ENCODE measurements around the gene CSMD2.
"Not testable (repeated sequence)": the region's sequence is repeated elsewhere in the genome, so short reads cannot be mapped to it uniquely, and the experiment has no call there.

CSMD2 gene

GRCh38 chr1:34108711-34109110, 56.3 kb downstream of the CSMD2 start:
- DNase-seq (ENCODE audit: low spot score in 2 of 2): no peak
- Mint-ChIP-seq H3K4me1 (no peaks in the 10 kb centered on the region), H3K9me3 (no peaks in the 10 kb centered on the region), H3K4me3 (no peak overlapping the region), H3K36me3 (no peaks in the 10 kb centered on the region), H3K27ac (no peak overlapping the region), H3K27me3 (peaks cover 5% of the 10 kb centered on the region)
- ATAC-seq (ENCODE audit: low read depth): no peak

DNA sequence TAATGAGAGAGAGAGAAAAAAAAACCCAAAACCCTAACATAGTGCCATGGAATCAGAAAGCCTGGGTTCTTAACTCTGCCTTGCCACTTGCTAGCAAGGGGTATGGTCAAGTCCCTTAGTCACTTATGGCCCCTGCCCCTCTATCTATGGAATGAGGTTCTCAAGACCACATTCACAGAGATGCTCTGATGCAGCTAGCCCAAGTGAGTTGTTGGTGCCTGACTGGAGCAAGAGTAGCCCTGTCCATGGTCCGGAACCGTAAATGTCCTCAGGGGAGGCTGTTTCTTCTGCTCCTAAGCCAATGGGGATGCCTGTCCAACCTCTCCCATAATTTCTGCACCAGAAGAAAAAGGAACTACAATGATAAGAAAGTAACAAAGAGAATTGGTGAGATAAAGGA, 56.8 kb downstream of the CSMD2 start:
- no peak overlapping the region for H3K4me3 Mint-ChIP-seq
- ATAC-seq (ENCODE audit: low read depth) (no peak), DNase-seq (ENCODE audit: low spot score in 2 of 2) (no peak)
- no peaks in the 10 kb centered on the region for H3K9me3 Mint-ChIP-seq
- no peaks in the 10 kb centered on the region for H3K36me3 Mint-ChIP-seq
- H3K27me3 Mint-ChIP-seq: peaks cover 5% of the 10 kb centered on the region
- no peak overlapping the region for H3K27ac Mint-ChIP-seq
- no peaks in the 10 kb centered on the region for H3K4me1 Mint-ChIP-seq

DNA sequence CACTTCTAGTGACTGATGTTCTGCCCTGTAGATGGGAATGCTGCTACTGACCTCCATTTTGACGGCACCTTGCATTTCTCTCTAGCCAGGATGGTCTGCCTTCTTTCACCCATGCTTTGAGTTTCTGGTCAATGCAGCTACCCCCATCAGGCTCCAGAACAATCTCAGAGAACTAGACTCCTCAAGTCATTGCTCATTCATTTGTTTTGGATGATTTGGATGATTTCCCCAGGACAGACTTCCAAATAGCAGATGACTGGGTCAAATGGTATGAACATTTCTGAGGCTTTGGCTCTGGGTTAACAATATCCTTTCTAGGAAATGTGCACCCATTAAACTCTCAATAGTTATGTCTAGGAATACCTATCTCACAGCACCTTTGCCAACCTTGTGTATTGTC, 63.9 kb downstream of the CSMD2 start:
- no peaks in the 10 kb centered on the region for H3K9me3 Mint-ChIP-seq

DNA sequence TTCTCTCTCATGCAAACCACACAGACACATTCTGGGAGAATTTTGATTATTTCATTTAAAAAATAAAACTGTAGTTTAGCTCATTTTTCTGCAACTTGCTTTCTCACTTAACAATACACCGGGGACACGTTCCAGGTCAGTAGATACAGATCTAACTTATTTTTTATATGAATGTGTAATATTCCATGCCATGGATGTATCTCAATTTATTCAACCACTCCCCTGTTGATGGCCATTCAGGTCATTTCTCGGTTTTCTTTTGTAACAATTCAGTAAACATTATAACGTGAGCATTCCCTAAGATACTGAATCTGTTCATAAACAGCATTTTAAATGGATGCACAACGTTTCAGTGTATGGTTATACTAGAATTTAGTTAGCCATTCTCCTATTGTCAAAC, 64.7 kb downstream of the CSMD2 start:
- H3K4me3 Mint-ChIP-seq: no peak overlapping the region
- peaks cover 3% of the 10 kb centered on the region for H3K27me3 Mint-ChIP-seq
- no peaks in the 10 kb centered on the region for H3K4me1 Mint-ChIP-seq
- DNase-seq (ENCODE audit: low spot score in 2 of 2) (no peak), ATAC-seq (ENCODE audit: low read depth) (no peak)
- no peaks in the 10 kb centered on the region for H3K9me3 Mint-ChIP-seq
- no peak overlapping the region for H3K27ac Mint-ChIP-seq
- no peaks in the 10 kb centered on the region for H3K36me3 Mint-ChIP-seq

More for the DNA sequence above, 63.9 kb downstream of the CSMD2 start:
- Mint-ChIP-seq H3K27me3 (peaks cover 3% of the 10 kb centered on the region), H3K36me3 (no peaks in the 10 kb centered on the region), H3K27ac (no peak overlapping the region), H3K4me3 (no peak overlapping the region), H3K4me1 (no peaks in the 10 kb centered on the region)
- no peak for DNase-seq (ENCODE audit: low spot score in 2 of 2)
- ATAC-seq (ENCODE audit: low read depth): no peak

DNA sequence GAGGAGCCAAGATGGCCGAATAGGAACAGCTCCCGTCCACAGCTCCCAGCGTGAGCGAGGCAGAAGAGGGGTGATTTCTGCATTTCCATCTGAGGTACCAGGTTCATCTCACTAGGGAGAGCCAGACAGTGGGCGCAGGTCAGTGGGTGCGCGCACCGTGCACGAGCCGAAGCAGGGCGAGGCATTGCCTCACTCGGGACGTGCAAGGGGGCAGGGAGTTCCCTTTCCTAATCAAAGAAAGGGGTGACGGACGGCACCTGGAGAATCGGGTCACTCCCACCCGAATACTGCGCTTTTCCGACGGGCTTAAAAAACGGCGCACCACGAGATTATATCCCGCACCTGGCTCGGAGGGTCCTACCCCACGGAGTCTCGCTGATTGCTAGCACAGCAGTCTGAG, 72.6 kb downstream of the CSMD2 start:
- H3K27ac Mint-ChIP-seq; H3K36me3 Mint-ChIP-seq; H3K4me3 Mint-ChIP-seq; ATAC-seq (ENCODE audit: low read depth); DNase-seq (ENCODE audit: low spot score in 2 of 2); H3K4me1 Mint-ChIP-seq: not testable (repeated sequence)
- H3K9me3 Mint-ChIP-seq: peaks cover 11% of the 10 kb centered on the region
- peaks cover 12% of the 10 kb centered on the region for H3K27me3 Mint-ChIP-seq

GRCh38 chr1:34089731-34090130, 75.3 kb downstream of the CSMD2 start:
- Mint-ChIP-seq H3K36me3 (no peaks in the 10 kb centered on the region), H3K9me3 (peaks cover 11% of the 10 kb centered on the region), H3K27me3 (peaks cover 12% of the 10 kb centered on the region), H3K27ac (no peak overlapping the region), H3K4me1 (no peaks in the 10 kb centered on the region), H3K4me3 (no peak overlapping the region)
- ATAC-seq (ENCODE audit: low read depth): no peak
- DNase-seq (ENCODE audit: low spot score in 2 of 2): no peak

DNA sequence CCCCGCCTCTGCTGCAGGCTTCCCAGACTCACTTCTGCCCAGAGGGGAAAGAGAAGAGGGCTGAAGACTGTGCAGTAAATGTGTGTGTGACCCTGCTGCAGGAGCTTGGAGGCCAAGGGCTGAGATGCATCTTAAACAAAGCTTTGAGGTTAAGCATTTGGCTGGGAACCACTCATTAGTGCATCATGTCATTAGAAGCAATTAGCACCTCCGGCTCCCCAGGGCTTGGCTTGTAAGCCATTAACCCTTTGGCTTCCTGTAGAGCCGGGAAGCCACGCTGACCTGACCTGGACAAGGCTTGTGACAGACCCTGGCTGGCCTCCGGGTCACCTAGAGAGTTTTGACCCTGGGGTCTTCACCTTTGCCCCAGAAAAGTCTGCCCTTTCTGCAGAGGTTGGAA, 77.0 kb downstream of the CSMD2 start:
- DNase-seq (ENCODE audit: low spot score in 2 of 2) (no peak), ATAC-seq (ENCODE audit: low read depth) (no peak)
- H3K36me3 Mint-ChIP-seq: no peaks in the 10 kb centered on the region
- peaks cover 12% of the 10 kb centered on the region for H3K27me3 Mint-ChIP-seq
- no peaks in the 10 kb centered on the region for H3K4me1 Mint-ChIP-seq
- H3K4me3 Mint-ChIP-seq: no peak overlapping the region
- H3K9me3 Mint-ChIP-seq: peaks cover 11% of the 10 kb centered on the region
- no peak overlapping the region for H3K27ac Mint-ChIP-seq

GRCh38 chr1:34086561-34086960, 78.5 kb downstream of the CSMD2 start:
- ATAC-seq (ENCODE audit: low read depth) (no peak), DNase-seq (ENCODE audit: low spot score in 2 of 2) (no peak)
- H3K4me1 Mint-ChIP-seq: no peaks in the 10 kb centered on the region
- H3K36me3 Mint-ChIP-seq: no peaks in the 10 kb centered on the region
- no peak overlapping the region for H3K4me3 Mint-ChIP-seq
- peaks cover 11% of the 10 kb centered on the region for H3K27me3 Mint-ChIP-seq
- H3K9me3 Mint-ChIP-seq: peaks cover 7% of the 10 kb centered on the region
- no peak overlapping the region for H3K27ac Mint-ChIP-seq

- Mint-ChIP-seq H3K4me1 (no peaks in the 10 kb centered on the region), H3K9me3 (peaks cover 4% of the 10 kb centered on the region), H3K27me3 (no peaks in the 10 kb centered on the region), H3K27ac (no peak overlapping the region), H3K36me3 (no peaks in the 10 kb centered on the region), H3K4me3 (no peak overlapping the region)
- ATAC-seq (ENCODE audit: low read depth): no peak
- DNase-seq (ENCODE audit: low spot score in 2 of 2): no peak
Observed at GRCh38 chr1:34083974-34084373, 81.1 kb downstream of the CSMD2 start.

GRCh38 chr1:34082085-34082670, 82.9 kb downstream of the CSMD2 start:
- H3K9me3 Mint-ChIP-seq; ATAC-seq (ENCODE audit: low read depth); H3K27ac Mint-ChIP-seq; DNase-seq (ENCODE audit: low spot score in 2 of 2); H3K27me3 Mint-ChIP-seq; H3K4me3 Mint-ChIP-seq; H3K36me3 Mint-ChIP-seq; H3K4me1 Mint-ChIP-seq: not testable (repeated sequence)

DNA sequence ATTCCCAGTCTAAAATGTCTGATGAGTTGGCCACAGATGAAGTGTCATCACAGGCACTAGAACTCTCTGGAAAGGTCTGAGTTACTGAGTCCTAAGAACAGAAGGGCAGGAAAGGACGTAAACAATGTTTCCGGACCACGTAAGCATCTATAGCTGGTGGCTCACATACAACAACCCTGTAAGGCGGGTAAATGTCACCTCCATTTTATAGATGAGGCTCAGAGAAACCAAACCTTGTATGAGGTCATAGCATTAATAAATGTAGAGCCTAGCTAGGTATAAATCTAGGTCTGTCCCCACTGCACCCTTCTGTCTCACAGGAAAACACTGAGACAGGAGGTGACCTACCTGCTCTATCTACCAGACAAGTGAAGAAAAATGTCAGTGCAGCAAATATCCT, 86.6 kb downstream of the CSMD2 start:
- Mint-ChIP-seq H3K9me3 (peaks cover 6% of the 10 kb centered on the region), H3K36me3 (no peaks in the 10 kb centered on the region), H3K4me1 (no peaks in the 10 kb centered on the region), H3K27me3 (peaks cover 4% of the 10 kb centered on the region), H3K4me3 (no peak overlapping the region), H3K27ac (no peak overlapping the region)
- no peak for DNase-seq (ENCODE audit: low spot score in 2 of 2)
- no peak for ATAC-seq (ENCODE audit: low read depth)

DNA sequence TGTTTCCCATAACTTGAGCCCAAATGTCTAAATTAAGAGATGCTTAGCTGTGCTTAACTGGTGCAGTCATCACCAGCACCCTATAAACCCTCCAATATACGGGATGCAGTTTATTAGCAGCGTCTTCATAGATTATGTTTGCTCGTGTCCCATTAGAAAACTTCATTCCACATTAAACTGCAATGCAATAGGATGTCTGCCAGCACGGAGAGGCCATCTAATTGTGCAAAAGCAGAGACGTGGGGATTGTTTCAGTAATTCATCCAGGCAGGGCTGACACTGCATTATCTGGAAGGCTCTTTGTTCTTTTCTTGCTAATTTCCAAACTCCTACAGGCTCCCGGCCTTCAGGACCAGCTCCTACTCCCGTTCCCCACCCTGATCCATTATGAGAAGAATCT, 89.5 kb downstream of the CSMD2 start:
- H3K27me3 Mint-ChIP-seq: peaks cover 4% of the 10 kb centered on the region
- ATAC-seq (ENCODE audit: low read depth): no peak

DNA sequence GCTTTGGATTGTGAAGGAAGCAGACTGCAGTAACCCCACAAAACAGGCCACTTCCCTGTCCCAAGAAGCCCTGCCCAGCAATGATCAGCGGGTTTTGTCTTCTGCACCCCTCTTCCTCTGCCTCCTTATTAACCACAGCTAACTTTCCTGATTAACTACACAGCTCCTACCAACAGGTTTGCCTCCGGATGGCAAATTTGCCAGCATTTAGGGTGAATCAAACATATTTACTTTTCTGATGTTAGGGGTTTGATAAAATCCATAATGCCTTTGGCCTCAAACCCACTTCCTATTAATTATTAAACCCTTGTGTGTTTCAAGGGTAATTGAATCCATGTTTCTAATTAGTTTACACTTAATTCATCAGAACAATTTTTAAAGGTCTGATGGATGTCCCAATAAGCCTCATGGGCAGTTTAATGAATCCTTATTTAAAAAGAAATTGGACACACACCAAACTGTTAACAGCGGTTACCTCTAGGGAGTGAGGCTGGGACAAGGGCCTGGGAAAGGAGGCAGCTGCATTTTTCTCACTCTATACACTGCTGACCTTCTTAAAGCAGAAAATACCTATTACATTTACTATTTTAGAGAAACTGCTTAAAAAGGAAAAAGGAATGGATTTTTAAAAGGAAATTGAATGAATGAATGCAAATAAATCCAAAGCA, 91.9 kb downstream of the CSMD2 start:
- no peak for ATAC-seq (ENCODE audit: low read depth)

More for the DNA sequence above, 89.5 kb downstream of the CSMD2 start:
- Mint-ChIP-seq H3K4me1 (no peaks in the 10 kb centered on the region), H3K4me3 (no peak overlapping the region), H3K27ac (no peak overlapping the region), H3K36me3 (no peaks in the 10 kb centered on the region), H3K9me3 (peaks cover 4% of the 10 kb centered on the region)
- DNase-seq (ENCODE audit: low spot score in 2 of 2): no peak

GRCh38 chr1:34070201-34070836, 94.7 kb downstream of the CSMD2 start:
- Mint-ChIP-seq H3K27ac (no peak overlapping the region), H3K4me3 (no peak overlapping the region), H3K4me1 (no peaks in the 10 kb centered on the region), H3K27me3 (peaks cover 7% of the 10 kb centered on the region), H3K36me3 (no peaks in the 10 kb centered on the region), H3K9me3 (peaks cover 2% of the 10 kb centered on the region)
- ATAC-seq (ENCODE audit: low read depth): no peak
- DNase-seq (ENCODE audit: low spot score in 2 of 2): no peak

More for the DNA sequence above, 91.9 kb downstream of the CSMD2 start:
- DNase-seq (ENCODE audit: low spot score in 2 of 2): no peak
- H3K4me3 Mint-ChIP-seq: no peak overlapping the region
- no peaks in the 10 kb centered on the region for H3K36me3 Mint-ChIP-seq
- H3K27ac Mint-ChIP-seq: no peak overlapping the region
- H3K27me3 Mint-ChIP-seq: peaks cover 7% of the 10 kb centered on the region
- H3K9me3 Mint-ChIP-seq: peaks cover 4% of the 10 kb centered on the region
- no peaks in the 10 kb centered on the region for H3K4me1 Mint-ChIP-seq

Measured in memory B cell (primary cell).